ENCODE measurements around the gene PEX5L.

PEX5L gene

GRCh38 chr3:179887295-179887943, 149.3 kb downstream of the PEX5L start:
- DNase-seq (ENCODE audit: low read depth), result no peak
- no peak overlapping the region for H3K4me3 ChIP-seq (ENCODE audit: low read length)
- TF ChIP-seq, protein P1, sequence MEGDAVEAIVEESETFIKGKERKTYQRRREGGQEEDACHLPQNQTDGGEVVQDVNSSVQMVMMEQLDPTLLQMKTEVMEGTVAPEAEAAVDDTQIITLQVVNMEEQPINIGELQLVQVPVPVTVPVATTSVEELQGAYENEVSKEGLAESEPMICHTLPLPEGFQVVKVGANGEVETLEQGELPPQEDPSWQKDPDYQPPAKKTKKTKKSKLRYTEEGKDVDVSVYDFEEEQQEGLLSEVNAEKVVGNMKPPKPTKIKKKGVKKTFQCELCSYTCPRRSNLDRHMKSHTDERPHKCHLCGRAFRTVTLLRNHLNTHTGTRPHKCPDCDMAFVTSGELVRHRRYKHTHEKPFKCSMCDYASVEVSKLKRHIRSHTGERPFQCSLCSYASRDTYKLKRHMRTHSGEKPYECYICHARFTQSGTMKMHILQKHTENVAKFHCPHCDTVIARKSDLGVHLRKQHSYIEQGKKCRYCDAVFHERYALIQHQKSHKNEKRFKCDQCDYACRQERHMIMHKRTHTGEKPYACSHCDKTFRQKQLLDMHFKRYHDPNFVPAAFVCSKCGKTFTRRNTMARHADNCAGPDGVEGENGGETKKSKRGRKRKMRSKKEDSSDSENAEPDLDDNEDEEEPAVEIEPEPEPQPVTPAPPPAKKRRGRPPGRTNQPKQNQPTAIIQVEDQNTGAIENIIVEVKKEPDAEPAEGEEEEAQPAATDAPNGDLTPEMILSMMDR (IDR thresholded peaks at IDR 0.05; ENCODE audit: insufficient read depth, low read depth, low read length, missing control alignments), result no peak

DNA sequence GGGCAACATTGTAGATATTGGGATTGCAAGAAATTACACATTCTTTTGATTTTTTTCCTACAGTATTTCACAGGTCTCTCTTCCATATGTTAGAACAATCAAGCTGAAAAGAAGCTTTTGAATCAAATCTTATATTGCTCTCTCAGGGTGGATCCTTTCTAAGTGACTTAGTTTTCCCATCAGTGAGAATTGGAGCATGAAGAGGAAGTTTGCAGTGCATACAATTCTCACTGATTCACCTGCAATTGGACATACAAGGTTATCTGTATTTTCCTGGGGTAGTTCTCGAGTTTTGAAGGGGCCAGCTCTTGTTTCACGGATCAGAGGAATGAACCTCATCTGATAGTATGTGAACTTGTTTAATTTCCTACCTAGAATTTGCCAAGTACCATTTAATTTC, 150.8 kb downstream of the PEX5L start:
- no peak overlapping the region for H3K4me3 ChIP-seq (ENCODE audit: low read length)
- TF ChIP-seq, protein P1 (IDR thresholded peaks at IDR 0.05; ENCODE audit: insufficient read depth, low read depth, low read length, missing control alignments), result no peak
- DNase-seq (ENCODE audit: low read depth), result no peak

DNA sequence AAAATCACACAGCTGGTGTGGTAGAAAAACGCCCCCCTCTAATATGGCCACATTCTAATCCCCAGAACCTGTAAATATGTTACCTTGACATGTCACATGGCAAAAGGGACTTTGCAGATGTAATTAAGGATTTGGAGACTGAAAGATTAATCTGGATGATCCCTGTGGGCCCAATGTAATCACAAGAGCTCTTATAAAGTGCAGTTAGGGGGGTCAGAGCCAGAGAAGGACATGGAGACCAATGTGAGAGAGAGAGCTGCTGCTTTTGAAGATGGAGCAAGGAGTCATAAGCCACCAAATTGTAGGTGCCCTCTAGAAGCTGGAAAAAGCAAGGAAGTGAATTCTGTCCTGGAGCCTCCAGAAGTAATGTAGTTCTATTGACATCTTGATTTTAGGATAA, 152.6 kb downstream of the PEX5L start:
- no peak for DNase-seq (ENCODE audit: low read depth)
- TF ChIP-seq, protein P1 (IDR thresholded peaks at IDR 0.05; ENCODE audit: insufficient read depth, low read depth, low read length, missing control alignments), result no peak
- no peak overlapping the region for H3K4me3 ChIP-seq (ENCODE audit: low read length)

DNA sequence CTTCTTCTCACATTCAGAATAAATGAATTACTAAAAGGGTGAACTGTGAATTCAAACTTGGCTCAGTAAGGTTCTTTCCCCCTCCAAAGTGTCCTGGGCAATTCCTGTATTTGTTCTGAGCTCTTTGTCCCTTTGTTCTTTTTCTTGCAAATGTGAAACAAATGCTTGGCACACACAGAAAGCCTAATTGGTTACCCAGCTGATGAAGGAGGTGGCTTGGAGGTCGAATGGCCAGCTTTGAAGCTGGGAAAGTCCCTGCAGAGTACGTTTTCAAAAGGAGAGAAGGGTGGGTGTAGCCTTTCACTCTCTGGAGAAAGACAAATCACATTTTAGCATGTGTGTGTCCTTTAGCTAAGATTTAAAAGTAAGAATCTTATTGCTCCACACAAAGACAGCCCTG, 154.4 kb downstream of the PEX5L start:
- TF ChIP-seq, protein P1 (IDR thresholded peaks at IDR 0.05; ENCODE audit: insufficient read depth, low read depth, low read length, missing control alignments), result no peak
- DNase-seq (ENCODE audit: low read depth), result no peak

DNA sequence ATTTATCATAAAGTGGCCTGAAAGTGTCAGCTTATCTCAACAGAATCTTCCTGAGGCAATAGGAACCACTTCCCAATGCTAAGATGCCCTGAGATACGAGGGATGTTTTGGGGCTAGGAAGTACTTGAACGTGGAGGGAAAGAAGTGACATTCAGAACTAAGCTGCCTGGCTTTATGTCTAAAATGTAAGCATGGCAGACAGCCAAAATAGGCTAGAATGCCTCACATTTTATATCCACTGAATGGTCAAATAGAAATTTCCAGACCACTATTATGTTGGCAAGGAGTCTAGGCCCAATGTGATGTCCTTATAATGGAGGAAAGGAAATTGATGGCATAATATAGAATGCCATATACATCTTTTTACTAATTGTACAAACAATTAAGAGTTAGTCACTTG, 154.9 kb downstream of the PEX5L start:
- no peak for DNase-seq (ENCODE audit: low read depth)
- TF ChIP-seq, protein P1 (IDR thresholded peaks at IDR 0.05; ENCODE audit: insufficient read depth, low read depth, low read length, missing control alignments), result no peak
- no peak overlapping the region for H3K4me3 ChIP-seq (ENCODE audit: low read length)

More for the DNA sequence above, 154.4 kb downstream of the PEX5L start:
- H3K4me3 ChIP-seq (ENCODE audit: low read length), result no peak overlapping the region

- DNase-seq (ENCODE audit: low read depth), result no peak
- TF ChIP-seq, protein P1 (IDR thresholded peaks at IDR 0.05; ENCODE audit: insufficient read depth, low read depth, low read length, missing control alignments), result no peak
- no peak overlapping the region for H3K4me3 ChIP-seq (ENCODE audit: low read length)
These were observed 155.9 kb downstream of the PEX5L start for GRCh38 chr3:179880868-179881267.

DNA sequence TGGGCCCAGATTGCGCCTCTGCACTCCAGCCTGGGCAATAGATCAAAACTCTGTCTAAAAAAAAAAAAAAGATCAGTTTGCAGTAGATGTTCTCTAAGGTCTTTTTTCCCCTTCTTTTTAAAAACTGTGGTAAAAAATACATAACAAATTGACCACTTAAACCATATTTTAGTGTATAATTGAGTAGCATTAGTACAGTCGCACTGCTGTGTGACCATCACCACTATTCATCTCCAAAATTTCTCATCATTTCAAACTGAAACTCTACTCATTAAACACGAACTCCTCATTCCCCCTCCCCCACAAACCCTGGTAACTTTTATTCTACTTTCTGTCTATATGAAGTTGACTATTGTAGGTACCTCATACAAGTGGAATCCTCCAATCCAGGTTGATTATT, 160.3 kb downstream of the PEX5L start:
- TF ChIP-seq, protein P1 (IDR thresholded peaks at IDR 0.05; ENCODE audit: insufficient read depth, low read depth, low read length, missing control alignments), result no peak
- DNase-seq (ENCODE audit: low read depth), result no peak
- no peak overlapping the region for H3K4me3 ChIP-seq (ENCODE audit: low read length)

Measured in epithelial cell of esophagus (primary cell).